ENCODE data around the gene SWSAP1.
A peak's percentile ranks its signal among the peaks of the same experiment; 100 is the strongest.

The SWSAP1 gene

GRCh38 chr19:11361771-11362731 is 12.4 kb upstream of the SWSAP1 start (continued):
- TF ChIP-seq HIC1 (tag by site-specific recombination; IDR thresholded peaks at IDR 0.05): peak; percentile 21; the same call in 1 of the 2 replicates
- no peak for TF ChIP-seq ZNF549 (tag by site-specific recombination; IDR thresholded peaks at IDR 0.05)
- no peak for TF ChIP-seq ZNF324 (tag by site-specific recombination; IDR thresholded peaks at IDR 0.05)

- TF ChIP-seq ZNF10 (tag by site-specific recombination; IDR thresholded peaks at IDR 0.05) (peak; percentile 70), ZNF518A (tag by site-specific recombination; conservative IDR thresholded peaks at IDR 0.05; ENCODE audit: low read depth) (no peak)
- no peak overlapping the region for H3K4me3 ChIP-seq (ENCODE audit: low read depth, low read length)
- ChIA-PET CTCF (interaction anchor here (1.3 kb wide), 1 partner anchor 19 kb away, joined by 3 read pairs; no protein-coding TSS in a partner anchor), POLR2A (interaction anchor here (0.8 to 1.6 kb wide), 3 partner anchors 11 to 18 kb away, joined by 3 to 8 read pairs (median 3); partner anchors contain the start of genes CCDC159, SWSAP1 and TMEM205)
- no peaks in the 10 kb centered on the region for H3K9me3 ChIP-seq (ENCODE audit: control insufficient read depth, insufficient read depth, low read depth, low read length)
- H3K4me1 ChIP-seq (ENCODE audit: control insufficient read depth, insufficient read depth, low read length): no peaks in the 10 kb centered on the region
- peaks cover 0 to 32% of the 10 kb centered on the region in 2 experiments; a peak in 2 of 3 replicates for H3K36me3 ChIP-seq (ENCODE audit: control insufficient read depth in 2 of 2, insufficient read depth in 1 of 2, low read length in 2 of 2)
- no peak overlapping the region for H3K27ac ChIP-seq (ENCODE audit: extremely low read depth, low read depth, low read length)
Observed at GRCh38 chr19:11363881-11364280, 10.6 kb upstream of the SWSAP1 start.

- CTCF ChIA-PET: interaction anchor here (1.3 kb wide), 1 partner anchor 19 kb away, joined by 3 read pairs; no protein-coding TSS in a partner anchor
- POLR2A ChIA-PET: interaction anchor here (1.6 kb wide), 1 partner anchor 10 kb away, joined by 8 read pairs; the partner anchor contains the start of gene SWSAP1
Observed at GRCh38 chr19:11364296-11364904, 10.1 kb upstream of the SWSAP1 start.

More at GRCh38 chr19:11364296-11364904, 10.1 kb upstream of the SWSAP1 start:
- H3K4me1 ChIP-seq (ENCODE audit: control insufficient read depth, insufficient read depth, low read length): no peaks in the 10 kb centered on the region
- no peak for TF ChIP-seq ZNF548 (tag by site-specific recombination; IDR thresholded peaks at IDR 0.05)
- TF ChIP-seq HOXD13 (CRISPR knock-in tag; IDR thresholded peaks at IDR 0.05; ENCODE audit: borderline replicate concordance): no peak
- TF ChIP-seq ZSCAN4 (tag by site-specific recombination; IDR thresholded peaks at IDR 0.05): no peak
- TF ChIP-seq ZNF10 (tag by site-specific recombination; IDR thresholded peaks at IDR 0.05): 0 out of 2 replicates have a peak, but pooled peaks have one; percentile 5
- peak; percentile 64; the same call in 1 of the 2 replicates for TF ChIP-seq HIC1 (tag by site-specific recombination; IDR thresholded peaks at IDR 0.05)
- TF ChIP-seq ZFP69B (tag by site-specific recombination; IDR thresholded peaks at IDR 0.05): 0 out of 2 replicates have a peak, but pooled peaks have one; percentile 14
- no peak overlapping the region for H3K4me3 ChIP-seq (ENCODE audit: low read depth, low read length)
- H3K9me3 ChIP-seq (ENCODE audit: control insufficient read depth, insufficient read depth, low read depth, low read length): no peaks in the 10 kb centered on the region
- H3K27ac ChIP-seq (ENCODE audit: extremely low read depth, low read depth, low read length): no peak overlapping the region
- peaks cover 0 to 37% of the 10 kb centered on the region in 2 experiments; a peak in 2 of 3 replicates for H3K36me3 ChIP-seq (ENCODE audit: control insufficient read depth in 2 of 2, insufficient read depth in 1 of 2, low read length in 2 of 2)
